Activated B cell treated with CpG ODN at 0.5 μM for 24 hours (primary cell): ENCODE data around the gene NPB. TPM values are rescaled to one million over a fixed set of nuclear protein-coding genes. Genes with fewer than 3 reads are reported as not detected.
A peak's percentile ranks its signal among the peaks of the same experiment; 100 is the strongest.

Source experiments
- ATAC-seq: fragments of 200-7000 bp; cut with Tn5 transposase; one replicate; pipeline ENCODE4 v1.10.0; 2021; ENCODE audit warnings: low read depth, mild to moderate bottlenecking, moderate library complexity
- CTCF ChIA-PET: fragments of 350-600 bp; sonication (Branson Sonifier 250); formaldehyde crosslinking; loops from one replicate; lab custom pipeline; 2021; ENCODE audit warnings: antibody characterized with exemption; lab: Charles Lee
- POLR2A ChIA-PET: fragments of 350-600 bp; sonication (Branson Sonifier 250); formaldehyde crosslinking; loops from one replicate; lab custom pipeline; 2021; ENCODE audit warnings: antibody characterized with exemption; lab: Charles Lee
- DNase-seq: peaks from one replicate; pipeline ENCODE4 v3.0.0; 2022
- H3K27ac Mint-ChIP-seq: one replicate; pipeline ENCODE4 v1.8.0; 2020; ENCODE audit warnings: mixed read lengths
- H3K27me3 Mint-ChIP-seq: one replicate; pipeline ENCODE4 v1.8.0; 2021; ENCODE audit warnings: mixed read lengths
- H3K36me3 Mint-ChIP-seq: one replicate; pipeline ENCODE4 v1.8.0; 2021; ENCODE audit warnings: low read depth, mixed read lengths
- H3K4me1 Mint-ChIP-seq: one replicate; pipeline ENCODE4 v1.8.0; 2021; ENCODE audit warnings: mixed read lengths
- H3K4me3 Mint-ChIP-seq: one replicate; pipeline ENCODE4 v1.8.0; 2020; ENCODE audit warnings: mild to moderate bottlenecking, mixed read lengths
- H3K9me3 Mint-ChIP-seq: one replicate; pipeline ENCODE4 v1.8.0; 2020; ENCODE audit warnings: mixed read lengths
- intact Hi-C: fragments of 100-400 bp; cut with micrococcal nuclease; formaldehyde crosslinking; loops from one replicate; pipeline ENCODE4 v1.15.1; 2024
- total RNA-seq: library from RNA; stranded (reverse); gene quantifications from 2 replicates; pipeline ENCODE4 v1.2.3, GENCODE V29; 2022
- TF ChIP-seq, protein P1 (sequence below): fragments of 200-600 bp; IDR thresholded peaks from one replicate; pipeline ENCODE4 v1.8.0; 2022; ENCODE audit warnings: antibody characterized with exemption, mild to moderate bottlenecking

The NPB gene
- total RNA-seq, 1 donor from 2014 or later = 0.24 TPM

- POLR2A ChIA-PET = no interaction called here
- TF ChIP-seq, protein P1, sequence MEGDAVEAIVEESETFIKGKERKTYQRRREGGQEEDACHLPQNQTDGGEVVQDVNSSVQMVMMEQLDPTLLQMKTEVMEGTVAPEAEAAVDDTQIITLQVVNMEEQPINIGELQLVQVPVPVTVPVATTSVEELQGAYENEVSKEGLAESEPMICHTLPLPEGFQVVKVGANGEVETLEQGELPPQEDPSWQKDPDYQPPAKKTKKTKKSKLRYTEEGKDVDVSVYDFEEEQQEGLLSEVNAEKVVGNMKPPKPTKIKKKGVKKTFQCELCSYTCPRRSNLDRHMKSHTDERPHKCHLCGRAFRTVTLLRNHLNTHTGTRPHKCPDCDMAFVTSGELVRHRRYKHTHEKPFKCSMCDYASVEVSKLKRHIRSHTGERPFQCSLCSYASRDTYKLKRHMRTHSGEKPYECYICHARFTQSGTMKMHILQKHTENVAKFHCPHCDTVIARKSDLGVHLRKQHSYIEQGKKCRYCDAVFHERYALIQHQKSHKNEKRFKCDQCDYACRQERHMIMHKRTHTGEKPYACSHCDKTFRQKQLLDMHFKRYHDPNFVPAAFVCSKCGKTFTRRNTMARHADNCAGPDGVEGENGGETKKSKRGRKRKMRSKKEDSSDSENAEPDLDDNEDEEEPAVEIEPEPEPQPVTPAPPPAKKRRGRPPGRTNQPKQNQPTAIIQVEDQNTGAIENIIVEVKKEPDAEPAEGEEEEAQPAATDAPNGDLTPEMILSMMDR = no peak
- no peak for DNase-seq
- Mint-ChIP-seq H3K4me1 (peaks cover 5% of the 10 kb centered on the region), H3K27me3 (peaks cover 10% of the 10 kb centered on the region), H3K4me3 (no peak overlapping the region), H3K27ac (no peak overlapping the region), H3K36me3 (peaks cover 40% of the 10 kb centered on the region), H3K9me3 (no peaks in the 10 kb centered on the region)
- ATAC-seq = peak; percentile 12
- CTCF ChIA-PET = no interaction called here
- intact Hi-C loops = no loop called here
These were observed 643 bp upstream of the NPB start for GRCh38 chr17:81901167-81902022.

DNA sequence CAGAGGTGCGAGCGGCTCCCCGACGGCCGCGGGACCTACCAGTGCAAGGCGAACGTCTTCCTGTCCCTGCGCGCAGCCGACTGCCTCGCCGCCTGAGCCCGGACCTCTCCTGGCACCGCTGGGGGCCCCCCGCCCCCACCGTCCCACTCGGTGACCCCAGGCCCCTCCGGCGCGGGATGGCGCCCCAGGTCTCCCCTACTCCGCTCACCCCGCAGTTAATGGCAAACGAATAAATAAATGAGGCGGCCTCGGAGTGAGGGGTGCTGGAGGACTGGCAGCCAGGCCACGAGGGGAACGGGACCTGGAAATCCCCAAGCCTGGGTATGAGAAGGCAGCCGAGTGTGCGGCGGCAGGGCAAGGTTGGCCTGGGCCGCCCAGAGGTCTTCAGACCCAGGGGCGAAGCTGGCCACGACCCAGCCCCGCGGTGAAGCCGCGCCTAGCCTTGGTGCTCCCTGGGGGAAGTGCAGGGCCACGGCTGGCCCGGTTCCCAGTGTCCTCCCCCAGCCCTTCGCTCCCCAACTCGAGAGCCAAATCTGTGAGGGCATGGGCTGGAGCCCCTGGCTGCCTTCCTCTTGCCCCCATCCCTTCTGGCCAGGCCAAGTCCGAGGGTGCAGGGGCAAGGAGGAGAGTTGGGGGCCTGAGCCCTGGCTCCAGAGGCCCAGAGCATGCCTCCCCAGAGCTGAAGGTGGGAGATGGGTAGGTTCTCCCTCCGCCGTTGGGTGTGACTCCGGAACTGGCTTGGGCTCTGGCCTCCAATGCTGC lies 796 bp downstream of the NPB start:
- intact Hi-C loops = no loop called here
- ChIA-PET CTCF (no interaction called here), POLR2A (interaction anchor here (0.6 to 1.4 kb wide), 2 partner anchors 25 to 70 kb away, joined by 3 read pairs; partner anchors contain the start of genes MAFG and MCRIP1)
- no peak for DNase-seq
- Mint-ChIP-seq H3K9me3 (no peaks in the 10 kb centered on the region), H3K4me1 (peaks cover 5% of the 10 kb centered on the region), H3K27me3 (peaks cover 10% of the 10 kb centered on the region), H3K27ac (no peak overlapping the region), H3K4me3 (no peak overlapping the region), H3K36me3 (peaks cover 37% of the 10 kb centered on the region)
- peak; percentile 26 for ATAC-seq
- TF ChIP-seq, protein P1 = no peak

DNA sequence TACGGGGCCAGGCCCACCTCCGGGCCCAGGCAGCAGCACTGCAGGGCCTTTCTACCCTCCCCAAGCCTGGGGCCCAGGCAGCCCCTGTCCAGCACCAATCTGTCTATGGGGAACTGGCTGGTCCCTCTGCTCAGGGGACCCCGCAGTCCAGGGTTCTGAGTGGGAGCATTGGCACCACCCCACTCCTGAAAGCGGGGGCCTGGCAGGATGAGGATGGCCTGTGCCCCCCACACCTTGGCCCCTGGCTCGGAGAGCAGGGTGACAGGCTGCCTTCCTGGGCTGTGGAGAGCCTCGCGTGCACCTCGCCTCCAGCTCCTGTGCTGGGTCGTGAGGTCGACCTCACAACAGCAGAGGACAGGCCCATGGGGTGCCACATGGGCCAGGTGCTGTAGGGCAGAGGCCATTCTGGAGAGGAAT lies 1.4 kb downstream of the NPB start:
- ChIA-PET POLR2A (interaction anchor here (0.6 to 1.4 kb wide), 2 partner anchors 24 to 70 kb away, joined by 3 read pairs; partner anchors contain the start of genes MAFG and MCRIP1), CTCF (no interaction called here)
- TF ChIP-seq, protein P1 = no peak
- Mint-ChIP-seq H3K4me1 (peaks cover 5% of the 10 kb centered on the region), H3K27ac (no peak overlapping the region), H3K9me3 (no peaks in the 10 kb centered on the region), H3K36me3 (peaks cover 37% of the 10 kb centered on the region), H3K27me3 (peaks cover 10% of the 10 kb centered on the region), H3K4me3 (no peak overlapping the region)
- ATAC-seq (no peak), DNase-seq (no peak)
- intact Hi-C loops = no loop called here

GRCh38 chr17:81903896-81904599 lies 2.0 kb downstream of the NPB start:
- intact Hi-C loops = no loop called here
- Mint-ChIP-seq H3K36me3 (peaks cover 32% of the 10 kb centered on the region), H3K27me3 (peaks cover 10% of the 10 kb centered on the region), H3K4me1 (peaks cover 5% of the 10 kb centered on the region), H3K27ac (no peak overlapping the region), H3K4me3 (no peak overlapping the region), H3K9me3 (no peaks in the 10 kb centered on the region)
- no peak for ATAC-seq
- TF ChIP-seq, protein P1 = no peak
- DNase-seq = no peak
- CTCF ChIA-PET = no interaction called here
- POLR2A ChIA-PET = no interaction called here
